IPS DF 4.7 (cell line): ENCODE measurements around the gene PHACTR4.
"Not testable (repeated sequence)": the region's sequence is repeated elsewhere in the genome, so short reads cannot be mapped to it uniquely, and the experiment has no call there.

ENCODE experiments used
- DNase-seq: peaks from one replicate; pipeline ENCODE4 v3.0.0-alpha.2; 2013; ENCODE audit warnings: low spot score; ENCODE audit errors: extremely low read depth

Gene PHACTR4

GRCh38 chr1:28369371-28370238 lies at the start of gene PHACTR4:
Gene PHACTR4 (plus strand): TSS chr1:28369740. CDS start chr1:28407448, 37,708 bp downstream.
- DNase-seq = peak; percentile 78

- DNase-seq = no peak
These were observed 47.3 kb upstream of the PHACTR4 start for GRCh38 chr1:28322194-28322593.

DNA sequence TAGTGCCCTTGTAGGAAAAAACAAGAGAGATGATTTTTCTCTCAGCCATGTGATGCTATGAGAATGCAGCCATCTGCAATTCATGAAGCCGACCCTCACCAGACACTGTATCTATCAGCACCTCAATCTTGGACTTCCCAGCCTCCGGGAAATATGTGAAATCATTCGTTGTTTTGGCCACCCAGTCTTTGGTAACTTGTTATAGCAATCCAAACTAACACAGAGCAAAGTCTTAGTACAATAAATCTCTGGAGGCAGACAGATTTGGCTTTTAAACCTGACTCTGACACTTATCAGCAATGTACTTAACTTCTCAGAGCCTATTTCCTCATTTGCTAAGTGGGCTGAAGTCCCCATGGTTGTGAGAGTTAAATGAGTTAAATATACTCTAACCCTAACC lies 45.8 kb upstream of the PHACTR4 start:
- no peak for DNase-seq

DNA sequence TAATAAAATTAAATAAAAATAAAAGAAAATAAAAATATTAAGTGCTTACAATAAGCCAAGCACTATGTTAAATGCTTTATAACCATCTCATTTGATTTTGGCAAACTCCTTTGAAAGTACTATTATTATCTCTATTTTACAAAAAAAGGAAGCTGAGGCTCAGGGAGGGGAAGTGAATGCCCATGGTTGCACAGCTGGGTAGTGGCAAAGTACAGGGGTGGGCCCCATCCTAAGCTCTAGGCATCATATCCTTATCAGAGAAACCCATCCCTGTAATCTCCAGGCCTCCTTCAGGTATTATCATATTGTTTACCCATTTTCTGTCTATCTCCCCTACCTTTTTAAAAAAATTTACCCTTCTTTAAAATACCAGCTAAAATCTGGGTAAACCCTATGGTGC lies 43.0 kb upstream of the PHACTR4 start:
- no peak for DNase-seq

- no peak for DNase-seq
These were observed 42.6 kb upstream of the PHACTR4 start for GRCh38 chr1:28326984-28327383.

GRCh38 chr1:28327431-28327830 lies 42.1 kb upstream of the PHACTR4 start:
- not testable (repeated sequence) for DNase-seq

DNA sequence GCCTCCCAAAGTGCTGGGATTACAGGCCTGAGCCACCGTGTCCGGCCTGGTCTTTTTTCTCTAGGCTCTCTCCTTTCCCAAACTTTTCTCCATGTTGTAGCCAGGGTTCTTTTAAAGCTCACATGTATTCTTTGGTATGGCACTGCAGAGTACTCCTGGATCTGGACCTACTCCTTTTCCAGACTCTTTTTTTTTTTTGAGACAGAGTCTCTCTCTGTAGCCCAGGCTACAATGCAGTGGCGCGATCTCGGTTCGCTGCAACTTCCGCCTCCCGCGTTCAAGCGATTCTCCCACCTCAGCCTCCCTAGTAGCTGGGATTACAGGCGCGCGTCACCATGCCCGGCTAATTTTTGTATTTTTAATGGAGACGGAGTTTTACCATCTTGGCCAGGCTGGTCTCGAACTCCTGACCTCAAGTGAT lies 41.3 kb upstream of the PHACTR4 start:
- DNase-seq = no peak

DNA sequence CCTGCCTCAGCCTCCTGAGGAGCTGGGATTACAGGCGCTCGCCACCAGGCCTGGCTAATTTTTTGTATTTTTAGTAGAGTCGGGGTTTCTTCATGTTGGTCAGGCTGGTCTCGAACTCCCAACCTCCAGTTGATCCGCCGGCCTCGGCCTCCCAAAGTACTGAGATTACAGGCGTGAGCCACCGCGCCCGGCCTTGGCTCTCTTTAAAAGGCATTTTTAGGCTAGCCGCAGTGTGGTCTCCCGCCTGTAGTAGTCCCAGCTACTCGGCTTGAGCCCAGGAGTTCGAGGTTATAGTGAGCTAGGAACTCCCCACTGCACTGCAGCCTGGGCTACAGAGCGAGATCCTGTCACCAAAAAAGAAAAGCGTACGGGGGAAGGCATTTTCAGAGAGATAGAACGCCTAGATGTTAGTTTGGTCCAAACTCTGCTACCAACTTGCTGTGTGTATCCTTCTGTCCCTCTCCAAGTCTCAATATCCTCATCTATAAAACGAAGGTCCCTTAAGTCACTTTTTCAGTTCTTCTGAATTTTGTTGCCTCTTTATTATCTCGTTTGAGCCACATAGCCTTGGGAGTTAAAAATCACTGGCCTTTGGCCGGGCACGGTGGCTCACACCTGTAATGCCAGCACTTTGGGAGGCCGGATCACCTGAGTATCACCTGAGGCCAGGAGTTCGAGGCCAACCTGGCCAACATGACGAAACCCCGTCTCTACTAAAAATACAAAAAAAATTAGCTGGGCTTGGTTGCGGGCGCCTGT lies 40.0 kb upstream of the PHACTR4 start:
- DNase-seq = no peak

- no peak for DNase-seq
These were observed 30.6 kb upstream of the PHACTR4 start for GRCh38 chr1:28338897-28339296.

DNA sequence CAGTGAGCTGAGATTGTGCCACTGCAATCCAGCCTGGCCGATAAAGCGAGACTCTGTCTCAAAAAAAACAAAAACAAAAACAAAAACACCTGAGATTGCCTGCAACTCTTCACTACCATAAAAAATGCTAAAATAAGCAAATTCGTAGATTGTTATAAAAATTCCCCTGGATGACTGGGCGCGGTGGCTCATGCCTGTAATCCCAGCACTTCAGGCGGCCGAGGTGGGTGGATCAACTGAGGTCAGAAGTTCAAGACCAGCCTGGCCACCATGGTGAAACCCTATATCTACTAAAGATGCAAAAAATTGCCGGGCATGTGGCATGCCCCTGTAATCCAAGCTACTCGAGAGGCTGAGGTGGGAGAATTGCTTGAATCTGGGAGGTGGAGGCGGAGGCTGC lies 30.0 kb upstream of the PHACTR4 start:
- DNase-seq = no peak

- no peak for DNase-seq
These were observed 29.1 kb upstream of the PHACTR4 start for GRCh38 chr1:28340221-28340974.

- no peak for DNase-seq
These were observed 27.9 kb upstream of the PHACTR4 start for GRCh38 chr1:28341591-28341990.

DNA sequence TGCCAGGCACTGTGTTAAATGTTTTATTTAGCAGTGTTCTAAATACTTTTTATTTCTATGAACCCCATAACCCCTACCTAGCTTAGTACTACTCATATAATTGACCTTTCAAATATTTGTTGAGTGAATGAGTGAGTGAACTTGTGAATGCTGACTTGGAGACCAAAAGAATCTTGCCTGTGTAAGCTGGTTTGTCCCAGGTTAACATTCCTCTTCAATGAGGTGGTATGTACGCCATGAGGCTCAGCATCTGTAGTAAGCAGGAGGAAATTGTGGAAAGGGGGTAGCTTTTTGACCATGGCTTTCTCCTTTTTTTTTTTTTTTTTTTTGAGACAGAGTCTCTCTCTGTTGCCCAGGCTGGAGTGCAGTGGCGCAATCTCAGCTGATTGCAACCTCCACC lies 26.1 kb upstream of the PHACTR4 start:
- no peak for DNase-seq

- DNase-seq = not testable (repeated sequence)
These were observed 16.2 kb upstream of the PHACTR4 start for GRCh38 chr1:28353248-28353810.

DNA sequence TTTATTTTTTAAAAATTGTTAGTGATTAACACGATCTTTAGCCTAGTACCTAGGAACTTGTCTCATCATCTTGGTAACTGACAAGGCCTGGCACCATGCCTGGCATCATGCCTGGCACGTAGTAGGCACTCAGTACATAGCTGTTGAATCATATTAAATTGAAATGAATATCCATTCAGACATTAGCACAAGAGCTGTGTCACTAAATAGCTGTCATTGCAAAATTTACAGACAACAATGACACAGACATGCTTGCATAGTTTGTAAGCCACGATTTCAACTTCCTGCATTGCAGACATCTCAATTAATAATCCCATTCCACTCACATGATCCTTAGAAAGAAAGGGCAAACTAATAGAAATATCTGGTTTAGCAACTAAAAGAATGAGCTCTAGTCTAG lies 15.4 kb upstream of the PHACTR4 start:
- DNase-seq = no peak

GRCh38 chr1:28358716-28359115 lies 10.8 kb upstream of the PHACTR4 start:
- DNase-seq = no peak

GRCh38 chr1:28359592-28360239 lies 9.8 kb upstream of the PHACTR4 start:
- DNase-seq = no peak

DNA sequence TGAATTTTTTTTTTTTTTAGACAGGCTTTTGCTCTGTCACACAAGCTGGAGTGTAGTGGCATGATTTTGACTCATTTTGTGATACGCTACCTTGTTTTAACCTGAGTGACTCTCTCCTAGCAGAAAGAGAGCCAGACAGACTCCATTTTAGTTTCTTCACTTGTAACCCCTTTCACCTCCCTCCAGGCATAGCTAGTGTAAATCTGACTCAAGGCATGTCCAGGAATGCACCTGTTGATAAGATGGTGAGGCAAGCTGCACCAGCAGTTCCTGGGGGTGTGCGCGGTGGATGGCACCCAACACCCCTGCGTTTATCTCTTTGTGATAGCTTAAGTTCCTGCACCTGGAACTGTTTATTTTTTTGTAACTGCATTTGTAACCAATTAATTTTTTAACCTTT lies 4.7 kb upstream of the PHACTR4 start:
- no peak for DNase-seq

DNA sequence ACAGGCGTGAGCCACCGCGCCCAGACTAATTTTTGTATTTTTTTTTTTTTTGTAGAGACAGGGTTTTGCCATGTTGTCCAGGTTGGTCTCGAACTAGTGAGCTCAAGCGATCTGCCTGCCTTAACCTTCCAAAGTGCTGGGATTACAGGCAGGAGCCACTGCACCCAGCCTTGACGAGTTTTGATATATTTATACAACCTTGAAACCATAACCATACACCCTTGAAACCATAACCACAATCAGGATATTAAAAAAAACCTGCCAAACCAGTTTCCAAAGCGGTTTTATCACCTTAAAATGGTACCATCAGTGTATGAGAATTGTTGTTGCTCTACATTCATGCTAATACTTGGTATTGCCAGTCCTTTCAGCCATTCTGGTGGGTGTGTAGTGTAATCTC lies 3.7 kb upstream of the PHACTR4 start:
- DNase-seq = no peak

- DNase-seq = not testable (repeated sequence)
These were observed 932 bp upstream of the PHACTR4 start for GRCh38 chr1:28368608-28369007.
